HG02763 (cell line): ENCODE measurements around the gene STAMBPL1.

ENCODE experiments used
- ATAC-seq: cut with Tn5 transposase; IDR thresholded peaks from one replicate; pipeline ENCODE4 v1.9.1; 2021; ENCODE audit warnings: mild to moderate bottlenecking, moderate library complexity; ENCODE audit not compliant: unreplicated experiment

STAMBPL1 gene

DNA sequence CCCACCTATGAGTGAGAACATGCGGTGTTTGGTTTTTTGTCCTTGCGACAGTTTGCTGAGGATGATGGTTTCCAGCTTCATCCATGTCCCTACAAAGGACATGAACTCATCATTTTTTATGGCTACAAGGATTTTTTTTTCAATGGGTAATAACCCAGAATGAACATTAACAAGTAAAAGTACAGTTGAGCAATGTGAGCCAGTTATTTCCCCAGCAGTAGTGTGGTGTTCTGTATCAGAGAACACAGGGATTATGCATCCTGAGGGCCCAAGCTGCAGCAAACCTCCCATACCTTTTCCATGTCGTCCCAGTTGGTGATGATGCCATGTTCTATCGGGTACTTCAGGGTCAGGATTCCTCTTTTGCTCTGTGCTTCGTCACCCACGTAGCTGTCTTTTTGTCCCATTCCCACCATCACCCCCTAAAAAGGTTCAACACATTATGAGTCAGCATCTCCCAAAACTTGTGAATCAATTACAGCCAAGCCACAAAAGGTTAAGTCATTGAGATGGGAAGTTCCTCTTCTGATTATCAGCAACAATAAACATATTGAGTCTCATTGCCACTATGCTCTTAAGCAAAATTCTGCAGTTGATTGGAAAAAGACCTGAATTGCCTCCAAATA, 67.0 kb downstream of the STAMBPL1 start:
- no peak for ATAC-seq

DNA sequence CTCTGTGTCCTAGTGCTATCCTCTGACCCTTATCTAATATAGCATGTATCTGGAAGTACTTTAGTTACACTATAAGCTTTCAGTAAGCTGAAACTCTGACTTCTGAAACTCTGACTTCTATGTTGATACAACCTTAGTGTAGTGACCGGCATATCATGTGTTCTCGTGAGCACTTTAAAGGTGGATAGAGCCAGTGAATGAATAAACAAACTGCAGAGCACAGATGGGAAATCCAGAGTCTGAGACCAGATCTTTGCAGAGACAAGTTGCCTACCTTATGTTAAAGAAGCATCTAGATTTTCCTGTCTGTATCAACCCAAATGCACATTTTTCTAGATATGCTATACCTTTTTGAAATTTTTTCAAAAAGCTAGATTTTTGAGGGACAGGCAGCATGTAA, 69.0 kb downstream of the STAMBPL1 start:
- ATAC-seq = no peak

DNA sequence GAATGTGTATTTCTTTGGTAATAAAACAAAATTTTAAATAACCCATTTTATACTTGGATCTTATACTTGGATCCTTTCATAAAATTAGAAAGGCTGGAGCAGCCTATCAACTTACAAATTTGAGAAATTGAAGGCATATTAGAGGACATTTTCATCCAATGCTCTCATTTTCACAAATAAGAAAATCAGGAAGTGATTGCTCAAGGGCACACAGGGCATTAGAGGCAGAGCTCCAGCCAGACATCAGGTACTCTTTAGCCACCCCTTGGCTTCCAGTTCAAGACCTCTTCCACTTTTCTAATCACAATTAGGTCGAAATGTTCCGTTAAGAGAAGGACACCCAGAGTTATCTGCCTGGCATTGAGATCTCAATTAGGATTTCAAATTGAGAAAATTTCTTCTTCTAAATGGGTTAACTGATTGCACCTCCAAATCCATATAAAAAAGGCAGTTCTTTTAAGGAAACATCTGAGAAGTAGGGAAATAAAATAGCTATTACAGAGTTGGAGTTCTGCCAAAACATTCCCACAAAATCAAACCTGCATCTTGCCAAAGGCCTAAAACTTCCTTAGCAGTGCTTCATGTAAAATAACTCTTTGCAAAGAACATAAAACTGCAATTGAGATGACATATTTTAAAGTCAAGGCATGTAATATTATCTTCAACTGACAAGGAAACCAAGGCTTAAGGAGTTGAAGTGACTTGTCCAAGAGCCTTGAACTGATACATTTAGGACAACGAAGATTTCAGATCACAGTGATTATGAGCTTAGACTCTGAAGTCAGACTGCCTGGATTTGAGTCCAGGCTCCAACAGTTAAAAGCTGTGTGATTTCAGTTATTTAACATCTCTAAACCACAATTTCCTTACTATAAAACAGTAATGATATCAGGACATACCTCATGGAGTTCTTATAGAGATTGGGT, 70.1 kb downstream of the STAMBPL1 start:
- no peak for ATAC-seq

DNA sequence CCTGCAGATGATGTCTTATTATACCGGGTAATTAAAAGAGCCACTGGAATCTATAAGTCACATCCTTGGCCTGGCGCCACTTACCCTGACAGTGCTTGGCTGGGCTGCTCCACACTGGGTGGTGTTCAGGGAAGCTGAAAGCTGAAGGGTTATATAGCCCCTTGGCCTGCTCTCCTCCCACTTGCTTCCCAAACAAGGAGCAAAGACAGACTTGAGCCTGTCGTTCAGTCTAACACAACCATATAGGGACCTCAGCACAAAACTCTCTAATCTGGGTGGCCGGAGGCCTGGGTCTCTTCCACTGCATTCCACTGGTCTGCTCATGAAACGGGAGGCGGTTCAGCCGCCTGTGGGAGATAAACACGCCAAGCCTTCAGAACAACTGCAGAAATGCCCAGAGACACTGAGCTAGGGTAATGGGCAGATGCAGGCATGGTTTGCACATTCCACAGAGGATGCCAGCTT, 72.6 kb downstream of the STAMBPL1 start, which contains the start of gene ACTA2:
Gene ACTA2 (minus strand): TSS at position 127 of the 465 bp plus-strand sequence. CDS start 3,843 bp downstream, outside the sequence.
- ATAC-seq = no peak

DNA sequence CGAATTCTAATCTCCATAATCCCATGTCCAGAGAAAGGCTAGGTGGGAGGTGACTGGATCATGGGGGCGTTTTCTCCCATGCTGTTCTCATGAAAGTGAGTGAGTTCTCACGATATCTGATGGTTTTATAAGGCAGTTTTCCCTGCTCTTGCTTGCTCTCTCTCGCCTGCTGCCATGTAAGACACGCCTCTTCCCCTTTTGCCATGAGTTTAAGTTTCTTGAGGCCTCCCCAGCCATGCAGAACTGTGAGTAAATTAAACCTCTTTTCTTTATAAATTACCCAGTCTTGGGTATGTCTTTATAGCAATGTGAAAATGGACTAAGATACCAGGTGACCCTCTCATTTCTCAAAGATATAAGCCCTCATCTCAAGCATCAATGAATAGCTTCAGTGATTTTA, 73.6 kb downstream of the STAMBPL1 start:
- no peak for ATAC-seq

DNA sequence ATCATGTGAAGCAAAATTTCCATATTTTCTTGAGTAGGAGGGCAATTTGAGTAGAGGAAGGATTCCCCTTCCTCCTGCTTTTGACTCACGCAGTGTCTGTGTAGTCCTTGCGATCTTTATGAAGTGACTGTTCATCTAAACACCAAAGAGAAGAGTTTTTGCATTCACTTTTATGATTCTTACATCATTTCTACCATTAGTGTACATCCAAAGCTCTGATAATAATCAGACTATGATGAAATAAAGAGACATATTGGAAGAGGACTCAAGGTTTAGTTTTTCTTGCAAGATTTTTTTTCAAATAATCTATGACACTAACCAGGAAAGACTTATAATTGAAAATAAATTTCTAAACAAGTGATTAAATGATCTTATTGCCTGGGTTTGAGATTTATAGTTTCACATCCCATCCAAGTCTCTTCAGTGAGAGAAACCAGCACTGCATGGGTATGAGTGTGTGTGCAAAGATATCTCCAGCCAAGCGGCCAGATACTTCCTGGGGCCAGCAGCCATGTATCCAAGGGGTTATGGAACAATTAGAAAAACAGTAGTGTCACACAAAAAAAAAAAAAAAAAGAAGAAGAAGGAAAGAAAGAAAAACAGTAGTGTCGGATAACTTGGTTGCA, 74.5 kb downstream of the STAMBPL1 start:
- no peak for ATAC-seq

DNA sequence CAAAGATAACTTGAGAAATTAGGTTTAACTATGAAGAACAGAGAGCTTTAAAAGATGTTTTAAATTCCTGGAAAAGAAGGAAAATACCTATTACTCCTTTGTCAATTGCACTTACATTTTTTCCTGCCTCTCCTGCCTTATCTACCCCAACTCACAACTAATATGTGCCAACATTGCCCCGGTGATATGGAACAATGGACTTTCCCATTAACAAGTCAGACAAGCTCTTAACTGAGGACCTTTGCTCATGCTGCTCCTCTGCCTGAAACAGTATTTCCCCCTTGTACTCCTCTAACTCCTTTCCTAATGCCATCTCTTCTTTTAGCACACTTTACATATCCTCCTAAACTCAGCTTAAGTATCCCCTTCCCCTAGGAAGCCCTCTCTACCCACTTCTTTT, 77.3 kb downstream of the STAMBPL1 start:
- no peak for ATAC-seq

DNA sequence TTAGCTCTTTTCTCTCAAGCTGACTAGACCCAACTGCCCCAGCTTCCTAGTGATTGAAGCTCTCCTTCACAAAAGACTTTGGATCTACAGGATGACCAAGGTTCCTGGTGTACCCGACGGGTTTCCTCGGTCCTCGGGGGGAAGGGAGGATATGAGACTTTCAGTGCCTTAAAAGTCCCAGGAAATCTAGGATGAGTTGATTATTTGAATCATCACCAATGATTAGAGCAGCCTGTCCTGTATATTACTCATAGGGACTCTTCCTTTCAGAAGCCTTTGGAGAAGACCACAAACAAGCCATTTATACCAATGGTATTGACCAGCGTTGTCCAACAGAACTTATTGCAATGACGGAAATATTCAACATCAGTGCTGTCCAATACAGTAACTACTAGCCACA, 78.7 kb downstream of the STAMBPL1 start:
- no peak for ATAC-seq

DNA sequence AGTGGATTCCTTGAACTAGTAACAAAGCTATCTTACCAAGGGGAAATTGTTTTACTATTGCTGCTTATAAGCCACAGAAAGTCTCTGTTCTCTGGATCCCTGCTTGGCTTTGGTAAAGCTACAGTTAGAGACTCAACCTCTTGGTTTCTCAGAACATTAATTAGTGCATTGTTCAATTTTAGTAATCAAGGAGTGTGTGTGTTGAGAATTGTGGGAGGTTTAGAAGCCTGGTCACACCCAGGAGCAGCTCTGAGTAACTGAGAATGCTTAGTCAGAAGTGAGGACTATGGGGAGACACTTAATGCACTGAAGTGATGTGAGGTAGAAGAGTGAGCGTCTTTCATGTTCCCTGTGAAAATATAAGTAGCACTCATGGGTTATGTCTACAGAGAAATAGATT, 80.8 kb downstream of the STAMBPL1 start:
- no peak for ATAC-seq

DNA sequence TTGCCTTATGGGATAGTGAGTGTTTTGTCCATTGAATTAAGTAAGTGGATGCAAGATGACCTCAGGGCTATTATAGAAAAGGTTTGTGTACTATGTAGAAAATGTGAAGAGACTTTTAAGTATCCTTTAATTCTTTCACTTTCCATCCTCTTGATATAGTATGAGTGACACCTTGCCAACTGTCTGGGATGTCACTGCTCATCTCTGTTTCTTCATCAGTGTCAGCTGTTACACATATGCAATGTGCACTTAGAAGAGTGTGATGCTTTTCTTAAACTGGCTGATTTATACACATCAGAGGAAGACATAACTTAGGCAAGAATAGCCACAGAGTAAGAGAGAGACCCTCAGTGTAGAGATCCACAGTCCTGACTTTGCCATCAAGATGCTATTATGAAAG, 81.2 kb downstream of the STAMBPL1 start:
- ATAC-seq = no peak

DNA sequence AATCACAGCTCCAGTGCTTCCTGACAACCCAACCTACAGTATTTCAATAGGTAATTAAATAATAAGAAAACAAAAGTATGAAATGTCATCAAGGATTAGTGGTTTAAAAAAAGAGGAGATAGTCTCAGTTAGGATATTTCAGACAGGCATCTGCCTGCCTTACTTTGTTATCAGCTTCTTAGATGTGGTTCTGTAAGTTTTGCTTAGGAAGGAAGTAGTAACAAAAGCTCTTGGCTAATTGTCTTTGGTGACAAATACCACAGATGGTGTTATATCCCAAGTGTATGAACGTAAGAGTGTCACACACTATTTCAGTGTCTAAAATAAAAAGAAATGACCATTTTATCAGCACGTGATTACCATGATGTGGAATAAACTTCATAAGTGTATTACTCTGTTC, 82.3 kb downstream of the STAMBPL1 start:
- ATAC-seq = no peak

DNA sequence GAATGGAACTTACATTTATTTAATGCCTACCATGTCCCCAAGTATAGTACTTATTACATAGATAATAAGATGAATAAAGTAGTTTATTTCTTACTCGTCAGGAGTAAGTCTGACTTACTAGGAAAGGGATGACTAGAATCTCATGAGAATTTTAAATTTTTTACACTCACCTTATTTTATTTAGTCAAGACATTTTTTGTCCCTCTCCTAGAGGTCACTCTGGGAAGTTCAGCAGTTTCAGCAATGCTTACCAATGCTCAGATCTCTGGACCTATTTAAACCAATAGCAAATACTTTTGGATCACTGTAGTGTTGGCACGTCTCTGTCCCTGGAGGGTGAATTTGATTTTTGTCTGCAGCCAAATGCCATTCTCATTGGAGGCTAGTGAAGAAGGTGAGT, 83.3 kb downstream of the STAMBPL1 start:
- ATAC-seq = no peak

DNA sequence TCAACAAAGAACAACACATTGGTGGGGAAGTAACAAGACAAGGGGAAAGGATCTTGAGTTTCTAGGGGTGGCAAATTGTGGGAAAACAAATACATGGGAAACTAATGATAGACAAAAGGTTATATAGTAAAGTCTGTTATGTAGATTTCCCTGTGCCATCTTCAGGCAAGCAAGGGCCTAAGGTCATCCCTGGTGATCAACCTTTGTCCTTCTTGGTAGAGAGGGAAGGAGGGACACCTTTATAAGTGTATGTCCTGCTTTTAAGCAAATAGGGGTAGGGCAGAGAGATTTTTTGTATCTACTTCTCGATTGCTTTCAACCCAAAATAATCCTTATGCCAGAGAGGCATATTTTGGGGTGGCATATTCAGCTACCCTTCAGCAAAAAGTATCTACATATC, 84.3 kb downstream of the STAMBPL1 start:
- ATAC-seq = no peak

DNA sequence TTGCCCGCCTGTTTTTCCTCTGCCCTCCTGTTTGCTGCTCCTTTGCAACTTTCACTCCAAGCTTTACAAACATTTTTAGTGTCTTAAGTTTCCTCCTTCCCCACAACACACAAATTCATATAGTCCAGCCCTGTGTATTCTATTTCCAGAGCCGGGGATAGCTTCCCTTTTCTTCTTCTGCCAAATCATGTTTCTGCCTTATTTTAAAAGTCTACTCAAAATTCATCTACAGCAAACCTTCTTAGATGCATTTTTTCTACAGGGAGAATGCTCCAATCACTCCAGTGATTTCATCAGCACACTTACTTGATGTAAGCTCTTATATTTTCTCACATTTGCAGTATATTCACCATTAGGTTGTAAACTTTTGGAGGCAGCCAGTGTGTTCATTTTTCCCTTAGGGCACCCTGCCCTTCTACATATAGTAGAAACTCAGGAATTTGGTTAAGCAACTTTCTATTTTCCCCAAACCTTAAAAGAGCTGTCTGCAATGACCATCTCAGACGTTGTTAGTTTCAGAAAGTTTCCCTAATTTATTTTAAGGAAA, 84.9 kb downstream of the STAMBPL1 start:
- no peak for ATAC-seq

DNA sequence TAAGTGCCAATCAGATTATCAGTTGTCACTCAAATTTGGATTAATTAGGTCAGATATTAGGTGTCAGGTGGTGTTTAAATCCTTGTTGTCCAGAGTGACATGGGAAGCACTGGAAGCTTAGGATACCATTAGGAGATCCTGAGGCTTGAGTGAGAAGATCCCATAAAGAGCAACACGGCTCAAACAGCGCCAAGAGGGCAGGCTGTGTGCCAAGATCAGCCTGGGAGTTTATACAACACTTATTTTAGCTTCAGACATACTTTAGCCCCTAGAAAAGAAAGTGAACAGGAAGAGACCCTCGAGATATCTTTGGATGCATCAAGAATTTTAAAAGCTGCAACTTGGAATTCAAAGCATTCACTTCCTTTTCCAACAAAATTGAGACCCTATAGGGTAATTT, 86.8 kb downstream of the STAMBPL1 start:
- no peak for ATAC-seq

DNA sequence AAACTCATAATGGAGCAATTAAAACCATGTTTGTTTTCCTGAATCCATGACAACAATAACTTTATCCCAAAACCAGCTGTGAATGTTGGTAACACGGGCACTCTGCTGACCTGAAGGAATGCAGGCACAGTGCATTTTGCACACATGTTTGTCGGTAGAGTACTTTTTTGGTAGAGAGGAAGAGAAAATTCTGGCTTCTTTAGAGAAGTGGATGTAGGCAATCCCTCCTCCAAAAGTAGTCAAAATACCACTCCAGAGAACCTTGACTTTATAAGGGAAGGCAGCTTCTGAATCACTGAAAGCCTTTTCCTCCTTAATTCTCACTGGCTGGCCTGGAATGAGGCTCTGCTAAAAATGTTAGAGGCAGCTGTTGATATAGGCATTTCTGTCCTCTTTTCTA, 88.3 kb downstream of the STAMBPL1 start:
- no peak for ATAC-seq

DNA sequence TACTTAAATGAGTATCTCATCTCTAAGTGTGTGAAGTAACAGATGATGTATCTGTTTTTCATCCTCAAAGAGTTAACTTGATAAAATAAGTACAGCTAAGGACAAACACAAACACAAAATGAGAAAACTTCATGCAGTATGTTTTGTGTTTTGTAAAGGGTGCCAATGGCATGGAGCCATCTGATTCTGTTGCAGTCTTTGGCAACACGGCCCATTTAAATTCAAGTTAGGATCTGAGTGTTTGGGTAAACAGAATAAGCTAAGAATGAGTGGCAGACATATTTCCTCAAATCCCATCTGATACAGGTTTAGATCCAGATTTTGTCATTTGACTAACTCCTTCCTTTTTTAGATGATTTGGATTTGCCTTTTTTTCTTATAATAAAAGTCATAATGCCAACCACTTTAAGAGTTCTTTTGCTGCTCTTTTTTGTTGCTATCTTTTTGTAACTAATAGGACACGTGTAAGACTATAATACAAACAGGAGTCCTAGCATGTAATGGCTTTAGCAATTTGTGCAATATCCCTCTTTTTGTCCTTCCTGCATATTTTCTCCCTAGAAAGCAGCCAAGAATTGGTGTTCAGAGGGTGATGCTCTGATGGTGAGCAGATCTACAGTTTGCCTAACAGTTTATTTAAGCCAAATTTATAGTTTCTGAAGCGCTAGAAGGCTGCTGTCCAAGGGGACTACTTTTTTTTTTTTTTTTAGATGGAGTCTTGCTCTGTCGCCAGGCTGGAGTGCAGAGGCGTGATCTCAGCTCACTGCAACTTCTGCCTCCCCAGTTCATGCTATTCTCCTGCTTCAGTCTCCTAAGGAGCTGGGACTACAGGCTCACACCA, 91.4 kb downstream of the STAMBPL1 start:
- ATAC-seq = no peak
